ENCODE data around the gene ZNF687. TPM values are rescaled to one million over a fixed set of nuclear protein-coding genes. Genes with fewer than 3 reads are reported as not detected.

Gene ZNF687
- polyA plus RNA-seq, 1 donor (not counting 4 experiments of a cell fraction or from before 2014, with no cell fraction given): 7.3 TPM

GRCh38 chr1:151292207-151293030 lies 10.3 kb downstream of the ZNF687 start:
- H3K27ac ChIP-seq (ENCODE audit: control insufficient read depth, insufficient read depth, low read length): no peak overlapping the region
- DNase-seq (ENCODE audit: low read depth, low spot score): no peak
- no peaks in the 10 kb centered on the region for H3K4me1 ChIP-seq (ENCODE audit: control insufficient read depth, extremely low read depth, insufficient read depth, low read length)
- H3K9me3 ChIP-seq (ENCODE audit: control insufficient read depth, low read depth, low read length): no peaks in the 10 kb centered on the region
- dilution Hi-C loops (cut with MboI; ENCODE audit: extremely low pct_ligation_motif_present, low sequenced_read_pairs): no loop called here
- peaks cover 27 to 41% of the 10 kb centered on the region in 2 experiments for H3K36me3 ChIP-seq (ENCODE audit: control insufficient read depth in 2 of 2, extremely low read depth in 1 of 2, insufficient read depth in 2 of 2, low read length in 2 of 2)
- H3K4me3 ChIP-seq (ENCODE audit: control insufficient read depth in 2 of 3, extremely low read depth in 1 of 3, insufficient read depth in 2 of 3, low read depth in 1 of 3, low read length in 3 of 3): no peak overlapping the region
- H3K27me3 ChIP-seq (ENCODE audit: control insufficient read depth, extremely low read depth, insufficient read depth, low read length): no peaks in the 10 kb centered on the region
- H4K20me1 ChIP-seq (ENCODE audit: control insufficient read depth, extremely low read depth, insufficient read depth, low read length): no peaks in the 10 kb centered on the region
- peaks cover 5% of the 10 kb centered on the region for H3K79me2 ChIP-seq (ENCODE audit: control insufficient read depth, insufficient read depth, low read length)
- H3K9me1 ChIP-seq (ENCODE audit: control insufficient read depth, extremely low read depth, insufficient read depth, low read length): no peaks in the 10 kb centered on the region
- H3K9ac ChIP-seq (ENCODE audit: control insufficient read depth, extremely low read depth, insufficient read depth, low read length): no peak overlapping the region
- H2AFZ ChIP-seq (ENCODE audit: control insufficient read depth, low read length): no peak overlapping the region
- FAIRE-seq: no peak
- TF ChIP-seq CTCF (optimal IDR thresholded peaks at IDR 0.05 in 1 of 3, IDR thresholded peaks at IDR 0.05 in 1 of 3, conservative IDR thresholded peaks at IDR 0.05 in 1 of 3; ENCODE audit: extremely low read depth in 1 of 3, insufficient read depth in 2 of 3, low read length in 3 of 3) (no peak), EZH2 (IDR thresholded peaks at IDR 0.05; ENCODE audit: low read length) (no peak)
- H3K4me2 ChIP-seq (ENCODE audit: control insufficient read depth, extremely low read depth, insufficient read depth, low read depth, low read length): no peak overlapping the region

GRCh38 chr1:151293093-151293492 lies 11.0 kb downstream of the ZNF687 start:
- Histone ChIP-seq H3K27me3 (ENCODE audit: control insufficient read depth, extremely low read depth, insufficient read depth, low read length) (no peaks in the 10 kb centered on the region), H3K79me2 (ENCODE audit: control insufficient read depth, insufficient read depth, low read length) (no peaks in the 10 kb centered on the region), H3K4me1 (ENCODE audit: control insufficient read depth, extremely low read depth, insufficient read depth, low read length) (no peaks in the 10 kb centered on the region), H3K9me3 (ENCODE audit: control insufficient read depth, low read depth, low read length) (no peaks in the 10 kb centered on the region), H2AFZ (ENCODE audit: control insufficient read depth, low read length) (no peak overlapping the region), H3K4me3 (ENCODE audit: control insufficient read depth in 2 of 3, extremely low read depth in 1 of 3, insufficient read depth in 2 of 3, low read depth in 1 of 3, low read length in 3 of 3) (no peak overlapping the region), H3K9me1 (ENCODE audit: control insufficient read depth, extremely low read depth, insufficient read depth, low read length) (no peaks in the 10 kb centered on the region), H3K36me3 (ENCODE audit: control insufficient read depth in 2 of 2, extremely low read depth in 1 of 2, insufficient read depth in 2 of 2, low read length in 2 of 2) (peaks cover 32 to 40% of the 10 kb centered on the region in 2 experiments), H3K4me2 (ENCODE audit: control insufficient read depth, extremely low read depth, insufficient read depth, low read depth, low read length) (no peak overlapping the region), H3K9ac (ENCODE audit: control insufficient read depth, extremely low read depth, insufficient read depth, low read length) (no peak overlapping the region), H4K20me1 (ENCODE audit: control insufficient read depth, extremely low read depth, insufficient read depth, low read length) (no peaks in the 10 kb centered on the region), H3K27ac (ENCODE audit: control insufficient read depth, insufficient read depth, low read length) (no peak overlapping the region)
- DNase-seq (ENCODE audit: low read depth, low spot score) (no peak), FAIRE-seq (no peak)
- TF ChIP-seq EZH2 (IDR thresholded peaks at IDR 0.05; ENCODE audit: low read length): no peak
- no peak for TF ChIP-seq CTCF (optimal IDR thresholded peaks at IDR 0.05 in 1 of 3, IDR thresholded peaks at IDR 0.05 in 1 of 3, conservative IDR thresholded peaks at IDR 0.05 in 1 of 3; ENCODE audit: extremely low read depth in 1 of 3, insufficient read depth in 2 of 3, low read length in 3 of 3)
- dilution Hi-C loops (cut with MboI; ENCODE audit: extremely low pct_ligation_motif_present, low sequenced_read_pairs): no loop called here
